ENCODE data around the gene KRT78. TPM values are rescaled to one million over a fixed set of nuclear protein-coding genes. Genes with fewer than 3 reads are reported as not detected.

The KRT78 gene
- polyA plus RNA-seq, 6 donors from 2014 or later = not detected

DNA sequence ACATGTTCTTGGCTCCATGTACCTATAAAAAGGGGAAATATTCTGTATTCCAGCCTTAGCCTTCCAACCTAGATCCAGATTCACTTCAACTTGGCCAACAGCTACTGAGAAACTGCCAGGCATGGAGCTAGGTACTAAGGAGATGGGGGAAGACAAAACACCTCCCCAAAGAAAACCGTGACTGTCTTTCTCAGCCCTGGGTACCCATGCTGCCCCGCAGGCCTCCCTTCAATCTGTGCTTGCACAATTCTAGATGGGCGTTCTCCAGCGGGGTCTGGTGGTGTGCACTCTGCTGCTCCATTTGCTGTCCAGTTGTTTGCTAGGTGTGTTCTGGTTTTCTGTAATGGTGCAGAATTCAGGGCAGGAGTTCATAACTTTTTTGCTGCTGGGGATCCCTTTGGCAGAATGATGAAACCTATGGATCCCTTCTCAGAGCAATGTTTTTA lies 34.1 kb downstream of the KRT78 start:
- H3K27ac Mint-ChIP-seq = no peak overlapping the region
- no peaks in the 10 kb centered on the region for H3K36me3 Mint-ChIP-seq
- no peak overlapping the region for H3K4me3 Mint-ChIP-seq
- H3K4me1 Mint-ChIP-seq = no peaks in the 10 kb centered on the region
- H3K9me3 Mint-ChIP-seq = no peaks in the 10 kb centered on the region
- no peak for ATAC-seq (ENCODE audit: low read depth in 2 of 2)
- DNase-seq = no peak
- peaks cover 12 to 36% (median 28%) of the 10 kb centered on the region in 3 donors for H3K27me3 Mint-ChIP-seq

DNA sequence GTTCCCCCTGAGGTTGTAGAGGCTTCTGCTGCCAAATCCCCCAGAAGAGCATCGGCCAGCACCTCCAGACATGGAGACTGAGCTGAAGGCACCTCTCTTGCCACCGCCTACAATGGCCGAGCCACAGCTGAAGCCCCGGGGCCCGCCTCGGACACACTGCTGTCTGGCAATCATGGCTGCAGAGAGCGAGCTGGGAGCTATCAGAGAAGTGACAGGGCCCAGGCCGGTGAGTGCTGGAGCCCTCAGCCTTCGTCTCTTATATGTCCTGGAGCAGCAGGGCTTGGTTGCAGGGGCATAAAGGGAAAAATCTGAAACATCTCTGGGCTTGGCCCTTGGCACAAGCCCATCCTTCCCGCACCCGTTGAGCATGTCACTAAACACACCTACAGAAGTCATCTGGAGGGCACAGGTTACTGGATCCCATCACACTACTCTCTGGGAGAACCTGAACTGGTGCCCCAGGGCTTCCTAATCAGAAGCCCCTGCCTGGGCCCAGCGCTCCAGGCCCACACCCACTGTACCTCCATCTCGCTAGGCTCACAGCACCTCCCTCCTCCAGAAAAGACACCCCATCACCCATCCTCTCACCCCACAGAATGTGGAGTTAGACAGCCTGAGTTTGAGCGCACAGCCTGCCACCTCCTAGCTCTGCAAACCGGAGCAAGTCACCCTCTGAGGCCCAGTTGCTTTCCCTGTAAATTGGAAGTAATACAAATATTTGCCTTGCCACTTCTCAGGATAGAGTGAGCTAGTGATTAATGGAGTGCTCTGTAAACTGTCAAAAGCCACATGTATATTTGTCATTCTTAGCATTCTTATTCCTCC lies 34.7 kb downstream of the KRT78 start, which contains the start of gene KRT4:
Gene KRT4, minus strand, starts transcription at position 232 of the 825 bp plus-strand sequence. Its CDS starts 58 bp downstream, at position 174.
- H3K4me1 Mint-ChIP-seq = no peaks in the 10 kb centered on the region
- H3K27me3 Mint-ChIP-seq = peaks cover 16 to 35% (median 28%) of the 10 kb centered on the region in 3 donors
- H3K4me3 Mint-ChIP-seq = no peak within 1 kb of the TSS
- ATAC-seq (ENCODE audit: low read depth in 2 of 2) (no peak), DNase-seq (no peak)
- H3K9me3 Mint-ChIP-seq = no peaks in the 10 kb centered on the region
- H3K36me3 Mint-ChIP-seq = no peaks in the 10 kb centered on the region
- H3K27ac Mint-ChIP-seq = no peak within 1 kb of the TSS

DNA sequence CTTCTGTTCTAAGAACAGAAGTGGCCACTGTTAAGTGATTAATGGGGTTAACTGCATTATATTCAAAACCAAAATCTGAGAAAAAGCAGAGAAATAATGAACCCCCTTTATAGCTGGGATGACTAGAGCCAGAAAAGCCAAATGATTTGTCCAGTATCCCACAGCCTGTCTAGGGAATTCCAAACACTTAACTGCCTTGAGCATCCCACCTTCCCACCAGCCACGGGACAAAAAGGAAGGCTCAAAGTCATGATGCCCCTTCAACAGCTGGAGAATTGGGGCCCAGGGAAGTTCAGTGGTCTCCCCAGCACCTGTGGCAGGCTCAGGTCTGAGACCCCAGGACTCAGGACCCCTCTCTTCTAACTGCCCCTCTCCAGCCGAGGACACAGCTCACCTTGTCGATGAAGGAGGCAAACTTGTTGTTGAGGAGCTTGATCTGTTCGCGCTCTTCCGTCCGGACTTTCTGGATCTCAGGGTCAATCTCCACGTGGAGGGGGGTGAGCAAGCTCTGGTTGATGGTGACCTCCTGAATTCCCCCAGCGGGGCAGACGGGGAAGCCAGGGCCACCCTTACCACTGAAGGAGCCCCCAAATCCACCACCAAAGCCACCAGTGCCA lies 35.5 kb downstream of the KRT78 start:
- ATAC-seq (ENCODE audit: low read depth in 2 of 2) (no peak), DNase-seq (no peak)
- Mint-ChIP-seq H3K4me3 (no peak overlapping the region), H3K36me3 (no peaks in the 10 kb centered on the region), H3K27me3 (peaks cover 21 to 35% (median 21%) of the 10 kb centered on the region in 3 donors), H3K9me3 (no peaks in the 10 kb centered on the region), H3K27ac (no peak overlapping the region), H3K4me1 (no peaks in the 10 kb centered on the region)

DNA sequence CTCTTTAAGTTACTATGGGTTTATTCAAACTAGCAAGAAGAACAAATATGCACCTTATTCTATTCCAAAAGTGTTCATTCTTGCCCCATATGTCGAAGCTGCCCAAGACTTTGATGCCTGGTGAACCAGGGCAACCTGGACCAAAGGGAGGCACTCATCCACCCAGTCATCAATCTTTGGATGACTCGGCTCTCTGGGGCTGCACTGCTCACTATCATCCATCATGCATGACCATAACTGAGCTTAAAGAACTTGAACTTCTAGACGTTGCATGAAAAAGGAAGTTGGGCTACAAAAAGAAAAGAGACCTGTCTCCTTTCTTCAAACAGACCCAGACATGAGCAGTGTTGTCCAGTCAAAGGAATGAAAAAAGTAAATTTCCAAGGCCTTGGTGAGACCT lies 36.0 kb downstream of the KRT78 start:
- Mint-ChIP-seq H3K4me1 (no peaks in the 10 kb centered on the region), H3K27ac (no peak overlapping the region), H3K4me3 (no peak overlapping the region), H3K27me3 (peaks cover 17 to 35% (median 20%) of the 10 kb centered on the region in 3 donors), H3K9me3 (no peaks in the 10 kb centered on the region), H3K36me3 (no peaks in the 10 kb centered on the region)
- no peak for DNase-seq
- no peak for ATAC-seq (ENCODE audit: low read depth in 2 of 2)

- Mint-ChIP-seq H3K36me3 (no peaks in the 10 kb centered on the region), H3K27me3 (peaks cover 13 to 34% (median 17%) of the 10 kb centered on the region in 3 donors), H3K4me1 (no peaks in the 10 kb centered on the region), H3K9me3 (no peaks in the 10 kb centered on the region), H3K4me3 (no peak overlapping the region), H3K27ac (no peak overlapping the region)
- DNase-seq (no peak), ATAC-seq (ENCODE audit: low read depth in 2 of 2) (no peak)
These were observed 36.8 kb downstream of the KRT78 start for GRCh38 chr12:52812073-52812400.

- H3K9me3 Mint-ChIP-seq = no peaks in the 10 kb centered on the region
- H3K4me1 Mint-ChIP-seq = no peaks in the 10 kb centered on the region
- H3K4me3 Mint-ChIP-seq = no peak overlapping the region
- DNase-seq (no peak), ATAC-seq (ENCODE audit: low read depth in 2 of 2) (no peak)
- H3K36me3 Mint-ChIP-seq = no peaks in the 10 kb centered on the region
- peaks cover 14 to 37% (median 15%) of the 10 kb centered on the region in 3 donors for H3K27me3 Mint-ChIP-seq
- no peak overlapping the region for H3K27ac Mint-ChIP-seq
These were observed 37.4 kb downstream of the KRT78 start for GRCh38 chr12:52811191-52812072.

DNA sequence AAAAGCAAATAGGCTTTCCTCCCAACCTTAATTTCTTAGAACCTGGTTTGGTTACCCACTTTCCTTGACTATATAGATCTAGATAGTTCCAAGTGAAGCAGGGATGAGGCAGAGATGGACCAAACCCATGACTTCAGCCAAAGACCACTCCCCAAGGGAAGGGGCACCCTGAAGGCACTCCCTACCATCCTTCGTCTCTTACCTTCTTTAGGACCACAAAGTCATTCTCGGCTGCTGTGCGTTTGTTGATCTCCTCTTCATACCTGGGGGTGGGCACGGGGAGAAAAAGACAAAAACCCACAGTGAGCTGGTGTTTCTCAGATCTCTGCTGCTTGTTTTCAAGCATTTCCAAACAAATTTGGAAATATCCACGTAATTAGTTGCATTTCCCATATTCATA lies 38.2 kb downstream of the KRT78 start:
- H3K4me1 Mint-ChIP-seq = no peaks in the 10 kb centered on the region
- ATAC-seq (ENCODE audit: low read depth in 2 of 2) (no peak), DNase-seq (no peak)
- no peaks in the 10 kb centered on the region for H3K36me3 Mint-ChIP-seq
- H3K4me3 Mint-ChIP-seq = no peak overlapping the region
- no peak overlapping the region for H3K27ac Mint-ChIP-seq
- H3K27me3 Mint-ChIP-seq = peaks cover 15 to 46% (median 20%) of the 10 kb centered on the region in 3 donors
- H3K9me3 Mint-ChIP-seq = no peaks in the 10 kb centered on the region

- DNase-seq (no peak), ATAC-seq (ENCODE audit: low read depth in 2 of 2) (no peak)
- peak overlapping the region in 1 of 6 donors; percentile 25 for H3K27ac Mint-ChIP-seq
- no peak overlapping the region for H3K4me3 Mint-ChIP-seq
- H3K27me3 Mint-ChIP-seq = peaks cover 16 to 43% (median 22%) of the 10 kb centered on the region in 3 donors
- no peaks in the 10 kb centered on the region for H3K36me3 Mint-ChIP-seq
- H3K4me1 Mint-ChIP-seq = no peaks in the 10 kb centered on the region
- no peaks in the 10 kb centered on the region for H3K9me3 Mint-ChIP-seq
These were observed 39.6 kb downstream of the KRT78 start for GRCh38 chr12:52809166-52809565.

GRCh38 chr12:52808573-52809160 lies 40.1 kb downstream of the KRT78 start:
- Mint-ChIP-seq H3K27ac (no peak overlapping the region), H3K36me3 (no peaks in the 10 kb centered on the region), H3K4me3 (no peak overlapping the region), H3K27me3 (peaks cover 21 to 41% (median 25%) of the 10 kb centered on the region in 3 donors), H3K4me1 (no peaks in the 10 kb centered on the region), H3K9me3 (no peaks in the 10 kb centered on the region)
- DNase-seq (no peak), ATAC-seq (ENCODE audit: low read depth in 2 of 2) (no peak)

DNA sequence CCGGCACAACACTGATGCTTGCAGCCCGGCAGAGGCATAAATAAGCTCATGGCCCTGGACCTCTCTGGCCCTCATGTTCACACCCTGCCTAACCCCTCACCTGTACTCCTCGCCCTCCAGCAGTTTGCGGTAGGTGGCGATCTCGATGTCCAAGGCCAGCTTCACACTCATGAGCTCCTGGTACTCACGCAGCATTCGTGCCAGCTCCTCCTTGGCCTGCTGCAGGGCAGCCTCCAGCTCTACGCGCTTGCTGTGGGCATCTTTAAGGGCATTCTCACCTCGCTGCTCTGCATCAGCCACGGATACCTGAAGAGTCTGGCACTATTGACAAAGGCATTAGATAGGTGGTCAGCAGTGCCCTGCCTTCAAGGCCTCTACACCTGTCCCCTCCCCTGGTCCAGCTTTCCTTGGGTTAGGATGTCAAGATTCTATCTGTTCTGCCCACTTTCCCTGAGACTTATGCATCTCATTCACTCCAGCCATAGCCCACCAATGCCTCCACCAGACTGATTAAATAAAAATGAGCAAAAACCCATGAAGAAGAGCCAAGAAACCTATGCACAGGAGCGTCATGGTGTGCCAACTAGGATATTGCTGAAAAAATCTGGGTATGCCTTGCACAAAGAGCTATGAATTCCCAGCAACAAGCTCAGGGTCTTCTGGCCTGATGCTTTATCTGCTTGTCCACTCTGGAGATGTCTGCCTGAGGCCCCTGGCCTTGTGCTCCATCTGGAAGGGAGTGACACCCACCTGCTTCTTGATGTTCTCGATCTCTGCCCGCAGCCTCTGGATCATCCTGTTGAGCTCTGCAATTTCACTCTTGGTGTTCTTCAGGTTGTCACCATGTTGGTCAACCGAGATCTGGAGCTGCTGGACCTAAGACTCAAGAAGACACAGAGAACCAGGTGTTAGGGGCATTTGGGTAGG lies 41.0 kb downstream of the KRT78 start:
- H3K27me3 Mint-ChIP-seq = peaks cover 21 to 41% (median 30%) of the 10 kb centered on the region in 3 donors
- H3K9me3 Mint-ChIP-seq = no peaks in the 10 kb centered on the region
- H3K27ac Mint-ChIP-seq = peak overlapping the region in 2 of 6 donors; percentile 31 to 88
- no peaks in the 10 kb centered on the region for H3K4me1 Mint-ChIP-seq
- no peak overlapping the region for H3K4me3 Mint-ChIP-seq
- ATAC-seq (ENCODE audit: low read depth in 2 of 2) (no peak), DNase-seq (no peak)
- H3K36me3 Mint-ChIP-seq = no peaks in the 10 kb centered on the region

- H3K36me3 Mint-ChIP-seq = no peaks in the 10 kb centered on the region
- no peak overlapping the region for H3K4me3 Mint-ChIP-seq
- no peaks in the 10 kb centered on the region for H3K9me3 Mint-ChIP-seq
- H3K27ac Mint-ChIP-seq = no peak overlapping the region
- DNase-seq = no peak
- ATAC-seq (ENCODE audit: low read depth in 2 of 2) = no peak
- peaks cover 25 to 46% (median 30%) of the 10 kb centered on the region in 3 donors for H3K27me3 Mint-ChIP-seq
- no peaks in the 10 kb centered on the region for H3K4me1 Mint-ChIP-seq
These were observed 41.8 kb downstream of the KRT78 start for GRCh38 chr12:52806821-52807543.

Measured in naive B cell (primary cell).